ENCODE data around the gene PDGFA. TPM values are rescaled to one million over a fixed set of nuclear protein-coding genes. Genes with fewer than 3 reads are reported as not detected.

Gene PDGFA
- total RNA-seq, 1 experiment from 2014 or later: 18.4 TPM

GRCh38 chr7:511476-512145 lies 8.0 kb downstream of the PDGFA start:
- CTCF ChIA-PET: no interaction called here
- no TSS peak for BruUV-seq (replicated peaks)
- Histone ChIP-seq H3K9ac (ENCODE audit: low read length) (no peak overlapping the region), H3K4me3 (ENCODE audit: low read length) (no peak overlapping the region), H4K20me1 (ENCODE audit: low read length) (no peaks in the 10 kb centered on the region), H3K27ac (ENCODE audit: low read length) (no peak overlapping the region), H2AFZ (ENCODE audit: low read length) (no peak overlapping the region), H3K36me3 (ENCODE audit: low read depth, low read length) (no peaks in the 10 kb centered on the region; the same call in 1 of the 2 replicates), H3K4me1 (ENCODE audit: insufficient read depth, low read length) (no peaks in the 10 kb centered on the region), H3K9me3 (ENCODE audit: low read length) (no peaks in the 10 kb centered on the region), H3K27me3 (ENCODE audit: low read length) (no peaks in the 10 kb centered on the region), H3K79me2 (ENCODE audit: low read length) (peaks cover 32% of the 10 kb centered on the region), H3K4me2 (ENCODE audit: low read length) (no peak overlapping the region), H3F3A (ENCODE audit: low read length, unreplicated experiment) (no peaks in the 10 kb centered on the region), H3K9me2 (replicated peaks; ENCODE audit: low read length) (no peaks in the 10 kb centered on the region)
- POLR2A ChIA-PET (ENCODE audit: unreplicated experiment): no interaction called here
- ATAC-seq (no peak), DNase-seq (no peak)
- no peak for TF ChIP-seq EZH2 (IDR thresholded peaks at IDR 0.05; ENCODE audit: low read length, unreplicated experiment)
- no peak for TF ChIP-seq CTCF (conservative IDR thresholded peaks at IDR 0.05; ENCODE audit: low read depth, low read length)
- no peak for TF ChIP-seq EZH2phosphoT487 (IDR thresholded peaks at IDR 0.05; ENCODE audit: borderline replicate concordance, low read length)
- intact Hi-C loops (cut with micrococcal nuclease): no loop called here

GRCh38 chr7:510782-511281 lies 8.8 kb downstream of the PDGFA start:
- H3K4me2 ChIP-seq (ENCODE audit: low read length): no peak overlapping the region
- ATAC-seq (no peak), DNase-seq (no peak)
- H3K36me3 ChIP-seq (ENCODE audit: low read depth, low read length): no peaks in the 10 kb centered on the region; the same call in 1 of the 2 replicates
- peaks cover 25% of the 10 kb centered on the region for H3K79me2 ChIP-seq (ENCODE audit: low read length)
- H3K9ac ChIP-seq (ENCODE audit: low read length): no peak overlapping the region
- TF ChIP-seq CTCF (conservative IDR thresholded peaks at IDR 0.05; ENCODE audit: low read depth, low read length): no peak
- H2AFZ ChIP-seq (ENCODE audit: low read length): no peak overlapping the region
- H4K20me1 ChIP-seq (ENCODE audit: low read length): no peaks in the 10 kb centered on the region
- CTCF ChIA-PET: no interaction called here
- no peaks in the 10 kb centered on the region for H3K27me3 ChIP-seq (ENCODE audit: low read length)
- no peak overlapping the region for H3K4me3 ChIP-seq (ENCODE audit: low read length)
- H3K9me3 ChIP-seq (ENCODE audit: low read length): no peaks in the 10 kb centered on the region
- no peaks in the 10 kb centered on the region for H3K4me1 ChIP-seq (ENCODE audit: insufficient read depth, low read length)
- POLR2A ChIA-PET (ENCODE audit: unreplicated experiment): no interaction called here
- H3K9me2 ChIP-seq (replicated peaks; ENCODE audit: low read length): no peaks in the 10 kb centered on the region
- intact Hi-C loops (cut with micrococcal nuclease): no loop called here
- no peaks in the 10 kb centered on the region for H3F3A ChIP-seq (ENCODE audit: low read length, unreplicated experiment)
- BruUV-seq (replicated peaks): no TSS peak
- no peak overlapping the region for H3K27ac ChIP-seq (ENCODE audit: low read length)

- intact Hi-C loops (cut with micrococcal nuclease): no loop called here
- Histone ChIP-seq H3K4me3 (ENCODE audit: low read length) (no peak overlapping the region), H3K27ac (ENCODE audit: low read length) (no peak overlapping the region), H3K36me3 (ENCODE audit: low read depth, low read length) (no peaks in the 10 kb centered on the region; the same call in 1 of the 2 replicates), H3K9ac (ENCODE audit: low read length) (no peak overlapping the region), H3K9me3 (ENCODE audit: low read length) (no peaks in the 10 kb centered on the region), H3K4me2 (ENCODE audit: low read length) (no peak overlapping the region), H3F3A (ENCODE audit: low read length, unreplicated experiment) (no peaks in the 10 kb centered on the region), H3K4me1 (ENCODE audit: insufficient read depth, low read length) (no peaks in the 10 kb centered on the region), H2AFZ (ENCODE audit: low read length) (no peak overlapping the region), H3K9me2 (replicated peaks; ENCODE audit: low read length) (no peaks in the 10 kb centered on the region), H3K27me3 (ENCODE audit: low read length) (no peaks in the 10 kb centered on the region), H4K20me1 (ENCODE audit: low read length) (no peaks in the 10 kb centered on the region), H3K79me2 (ENCODE audit: low read length) (peaks cover 19% of the 10 kb centered on the region)
- ChIA-PET CTCF (no interaction called here), POLR2A (ENCODE audit: unreplicated experiment) (no interaction called here)
- no peak for TF ChIP-seq CTCF (conservative IDR thresholded peaks at IDR 0.05; ENCODE audit: low read depth, low read length)
- TF ChIP-seq EZH2 (IDR thresholded peaks at IDR 0.05; ENCODE audit: low read length, unreplicated experiment): no peak
- TF ChIP-seq EZH2phosphoT487 (IDR thresholded peaks at IDR 0.05; ENCODE audit: borderline replicate concordance, low read length): no peak
- ATAC-seq (no peak), DNase-seq (no peak)
- no TSS peak for BruUV-seq (replicated peaks)
Observed at GRCh38 chr7:510131-510481, 9.5 kb downstream of the PDGFA start.

Measured in PC-3 (cell line).